H9 (cell line): Measurements from ENCODE around the gene NFIL3. TPM values are rescaled to one million over a fixed set of nuclear protein-coding genes. Genes with fewer than 3 reads are reported as not detected.

Source experiments
- DNase-seq: peaks from one replicate; pipeline ENCODE4 v3.0.0-alpha.2; 2017
- H2AFZ ChIP-seq: one replicate; pipeline ENCODE4 v1.6.1; 2013; ENCODE audit warnings: mild to moderate bottlenecking, low read length, control low read depth, moderate library complexity
- H2AK5ac ChIP-seq: 2 replicates; pipeline ENCODE4 v1.6.1; 2013; ENCODE audit warnings: low read length, control low read depth, mixed read lengths; ENCODE audit not compliant: insufficient read length
- H2BK120ac ChIP-seq: one replicate; pipeline ENCODE4 v1.6.1; 2013; ENCODE audit warnings: low read depth, mild to moderate bottlenecking, low read length, control low read depth, inconsistent platforms; ENCODE audit not compliant: poor library complexity, severe bottlenecking
- H2BK12ac ChIP-seq: 2 replicates; pipeline ENCODE4 v1.6.1; 2013; ENCODE audit warnings: low read length, control low read depth, mixed read lengths, low read depth; ENCODE audit not compliant: insufficient read length
- H2BK15ac ChIP-seq: 2 replicates; pipeline ENCODE4 v1.6.1; 2013; ENCODE audit warnings: low read depth, low read length, control low read depth
- H2BK20ac ChIP-seq: one replicate; pipeline ENCODE4 v1.6.1; 2013; ENCODE audit warnings: low read depth, mild to moderate bottlenecking, low read length, control low read depth, inconsistent platforms; ENCODE audit not compliant: poor library complexity, severe bottlenecking
- H2BK5ac ChIP-seq: 2 replicates; pipeline ENCODE4 v1.6.1; 2013; ENCODE audit warnings: low read length, control low read depth, mixed read lengths; ENCODE audit not compliant: insufficient read length
- H3K14ac ChIP-seq: 2 replicates; pipeline ENCODE4 v1.6.1; 2013; ENCODE audit warnings: low read length, control low read depth; ENCODE audit not compliant: insufficient read depth
- H3K18ac ChIP-seq: 2 replicates; pipeline ENCODE4 v1.6.1; 2013; ENCODE audit warnings: low read depth, mild to moderate bottlenecking, mixed read lengths, low read length, control low read depth; ENCODE audit not compliant: insufficient read length
- H3K23ac ChIP-seq: 2 replicates; pipeline ENCODE4 v1.6.1; 2013; ENCODE audit warnings: low read length, control low read depth, mixed read lengths, low read depth; ENCODE audit not compliant: insufficient read length
- H3K23me2 ChIP-seq: 2 replicates; pipeline ENCODE4 v1.6.1; 2013; ENCODE audit warnings: low read depth, mild to moderate bottlenecking, mixed read lengths, low read length, control low read depth; ENCODE audit not compliant: insufficient read length, poor library complexity, severe bottlenecking
- H3K27ac ChIP-seq: 2 replicates; pipeline ENCODE4 v1.5.1; 2013; ENCODE audit warnings: low read length, control low read depth, mixed read lengths, low read depth; ENCODE audit not compliant: insufficient read length
- H3K27me3 ChIP-seq: 2 replicates; pipeline ENCODE4 v1.6.1; 2013; ENCODE audit warnings: low read length, control low read depth, inconsistent platforms; ENCODE audit not compliant: insufficient read depth
- H3K4ac ChIP-seq: 2 replicates; pipeline ENCODE4 v1.6.1; 2013; ENCODE audit warnings: low read depth, mild to moderate bottlenecking, control low read depth, inconsistent platforms, low read length, moderate library complexity
- H3K4me1 ChIP-seq: 2 replicates; pipeline ENCODE4 v1.6.1; 2013; ENCODE audit warnings: low read length, control low read depth, inconsistent platforms; ENCODE audit not compliant: insufficient read depth
- H3K4me2 ChIP-seq: 2 replicates; pipeline ENCODE4 v1.6.1; 2013; ENCODE audit warnings: low read length, control low read depth, mixed read lengths; ENCODE audit not compliant: insufficient read length, insufficient read depth
- H3K56ac ChIP-seq: 2 replicates; pipeline ENCODE4 v1.6.1; 2013; ENCODE audit warnings: low read depth, mild to moderate bottlenecking, mixed read lengths, low read length, control low read depth; ENCODE audit not compliant: insufficient read length
- H3K79me1 ChIP-seq: 2 replicates; pipeline ENCODE4 v1.6.1; 2013; ENCODE audit warnings: low read depth, mild to moderate bottlenecking, moderate library complexity, low read length, control low read depth, inconsistent platforms; ENCODE audit not compliant: insufficient read depth, poor library complexity, severe bottlenecking
- H3K79me2 ChIP-seq: 2 replicates; pipeline ENCODE4 v1.6.1; 2013; ENCODE audit warnings: low read length, control low read depth, inconsistent platforms; ENCODE audit not compliant: insufficient read depth
- H3K9ac ChIP-seq: 2 replicates; pipeline ENCODE4 v1.6.1; 2013; ENCODE audit warnings: low read length, control low read depth, mixed read lengths; ENCODE audit not compliant: insufficient read length; ENCODE audit errors: extremely low read depth
- H3K9me3 ChIP-seq: one replicate; pipeline ENCODE4 v1.6.1; 2013; ENCODE audit warnings: low read depth, low read length, inconsistent platforms; ENCODE audit not compliant: control insufficient read depth
- H3T11ph ChIP-seq: one replicate; pipeline ENCODE4 v1.6.1; 2013; ENCODE audit warnings: mild to moderate bottlenecking, low read length, control low read depth, inconsistent platforms
- H4K20me1 ChIP-seq: one replicate; pipeline ENCODE4 v1.6.1; 2013; ENCODE audit not compliant: control insufficient read depth, insufficient read length, insufficient read depth
- H4K5ac ChIP-seq: 2 replicates; pipeline ENCODE4 v1.6.1; 2013; ENCODE audit warnings: low read depth, mild to moderate bottlenecking, mixed read lengths, low read length, control low read depth; ENCODE audit not compliant: insufficient read length
- H4K8ac ChIP-seq: replicated peaks from 2 replicates; pipeline ENCODE4 v1.6.1; 2013; ENCODE audit warnings: low read length, control low read depth, mixed read lengths, low read depth; ENCODE audit not compliant: insufficient read length
- H4K91ac ChIP-seq: 2 replicates; pipeline ENCODE4 v1.6.1; 2013; ENCODE audit warnings: low read depth, mild to moderate bottlenecking, moderate library complexity, mixed read lengths, low read length, control low read depth; ENCODE audit not compliant: insufficient read length
- H3K27ac Mint-ChIP-seq, 3 experiments: 2 replicates in 2 of 3; 3 replicates in 1 of 3; pipeline ENCODE4 v1.8.0; 2020 to 2021; ENCODE audit warnings: mixed read lengths in 3 of 3, mild to moderate bottlenecking in 1 of 3, moderate library complexity in 1 of 3
- H3K27me3 Mint-ChIP-seq: 2 replicates; pipeline ENCODE4 v1.8.0; 2021; ENCODE audit warnings: low read depth, mild to moderate bottlenecking, moderate library complexity, mixed read lengths
- H3K36me3 Mint-ChIP-seq, 3 experiments: 2 replicates in 2 of 3; 3 replicates in 1 of 3; pipeline ENCODE4 v1.8.0; 2020 to 2021; ENCODE audit warnings: low read depth in 3 of 3, mixed read lengths in 3 of 3; ENCODE audit not compliant: insufficient read depth in 1 of 3
- H3K4me1 Mint-ChIP-seq, 2 experiments: 2 replicates each; pipeline ENCODE4 v1.8.0; 2020; ENCODE audit warnings: mixed read lengths in 2 of 2
- H3K4me3 Mint-ChIP-seq, 2 experiments: 2 replicates in 1 of 2; 3 replicates in 1 of 2; pipeline ENCODE4 v1.8.0; 2020 to 2021; ENCODE audit warnings: mild to moderate bottlenecking in 2 of 2, mixed read lengths in 2 of 2, moderate library complexity in 1 of 2
- H3K9me3 Mint-ChIP-seq, 2 experiments: 2 replicates in 1 of 2; 3 replicates in 1 of 2; pipeline ENCODE4 v1.8.0; 2020; ENCODE audit warnings: mild to moderate bottlenecking in 2 of 2, mixed read lengths in 2 of 2, moderate library complexity in 1 of 2
- WGBS: extraction: QIAGEN DNeasy Blood & Tissue Kit; methylation state at CpG from one replicate; pipeline ENCODE4 v1.1.7; 2013; ENCODE audit warnings: missing lambda C conversion rate, low lambda C conversion rate, mixed read lengths; ENCODE audit not compliant: insufficient read length; ENCODE audit errors: extremely low coverage; 5-methylcytosine and 5-hydroxymethylcytosine counted together
- total RNA-seq: library from RNA; stranded (reverse); gene quantifications from 2 replicates; pipeline ENCODE4 v1.2.1, GENCODE V29; 2021
- TF ChIP-seq, protein P1 (sequence below): fragments of 200-600 bp; sonication (generic); conservative IDR thresholded peaks from 3 replicates; pipeline ENCODE4 v1.8.0; 2021; ENCODE audit warnings: antibody characterized with exemption, mild to moderate bottlenecking

NFIL3 gene
- total RNA-seq, 1 experiment from 2014 or later = 8.4 TPM

DNA sequence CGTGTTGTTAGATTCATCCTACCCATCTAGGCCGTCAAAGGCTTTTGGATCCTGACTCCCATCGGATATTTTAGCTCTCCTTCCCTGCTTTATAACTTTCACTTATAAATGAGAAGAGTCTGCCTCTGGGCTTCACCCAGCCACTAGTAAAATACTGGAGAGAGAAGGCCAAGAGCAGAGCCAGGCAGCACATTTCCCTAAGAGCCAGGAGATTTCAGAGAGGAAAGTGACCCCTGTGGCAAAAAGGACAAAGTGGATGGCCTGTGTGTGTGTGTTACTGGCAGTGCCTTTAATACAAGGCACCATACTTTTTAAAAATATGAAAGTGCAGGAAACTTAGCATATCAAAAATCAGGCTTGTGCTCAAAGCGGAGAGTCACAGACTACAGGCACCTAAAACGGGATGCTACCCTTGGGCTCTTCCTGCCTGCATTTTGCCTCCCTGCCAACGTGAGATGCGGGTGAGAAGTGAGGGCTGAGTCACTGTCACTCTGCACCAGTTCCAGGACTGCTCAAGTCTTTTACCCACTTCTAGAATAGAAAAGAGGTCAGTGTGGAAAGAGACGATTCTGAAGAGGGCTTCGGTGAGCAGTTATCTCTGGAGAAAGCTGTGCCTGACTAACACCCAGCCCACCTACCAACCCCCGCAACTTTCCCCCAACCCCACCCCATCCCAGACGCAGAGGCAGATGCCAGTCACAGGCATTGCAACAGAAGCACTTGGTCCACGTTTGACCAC is 15.9 kb downstream of the NFIL3 start:
- DNase-seq = no peak
- H3K56ac ChIP-seq = no peak overlapping the region
- H2BK20ac ChIP-seq = no peak overlapping the region
- WGBS = no CpG with 5 or more reads among the region's 12 CpGs
- Mint-ChIP-seq H3K9me3 (no peaks in the 10 kb centered on the region), H3K36me3 (peaks cover 8 to 30% (median 28%) of the 10 kb centered on the region in 3 experiments; a peak in 5 of 7 replicates), H3K27me3 (no peaks in the 10 kb centered on the region), H3K4me1 (peaks cover 2 to 7% of the 10 kb centered on the region in 2 experiments; a peak in 2 of 4 replicates), H3K27ac (peak overlapping the region in 2 of 3 experiments; percentile 18 to 44; a peak in 2 of 7 replicates), H3K4me3 (no peak overlapping the region)
- H3T11ph ChIP-seq = no peak overlapping the region
- no peak overlapping the region for H3K23ac ChIP-seq
- no peak overlapping the region for H2BK12ac ChIP-seq
- H3K4me1 ChIP-seq = no peaks in the 10 kb centered on the region
- H3K79me2 ChIP-seq = no peaks in the 10 kb centered on the region
- H4K8ac ChIP-seq = no peak overlapping the region
- no peaks in the 10 kb centered on the region for H4K20me1 ChIP-seq
- no peak overlapping the region for H2BK15ac ChIP-seq
- H3K14ac ChIP-seq = no peak overlapping the region
- no peak overlapping the region for H2AK5ac ChIP-seq
- no peak overlapping the region for H4K5ac ChIP-seq
- H2AFZ ChIP-seq = no peak overlapping the region
- H4K91ac ChIP-seq = no peak overlapping the region
- no peak overlapping the region for H2BK120ac ChIP-seq
- no peaks in the 10 kb centered on the region for H3K27me3 ChIP-seq
- no peaks in the 10 kb centered on the region for H3K23me2 ChIP-seq
- H3K79me1 ChIP-seq = no peaks in the 10 kb centered on the region
- no peak overlapping the region for H3K18ac ChIP-seq
- no peak overlapping the region for H3K4me2 ChIP-seq
- no peak overlapping the region for H2BK5ac ChIP-seq
- H3K4ac ChIP-seq = no peak overlapping the region
- no peak overlapping the region for H3K27ac ChIP-seq
- H3K9ac ChIP-seq = no peak overlapping the region
- H3K9me3 ChIP-seq = no peaks in the 10 kb centered on the region
- TF ChIP-seq, protein P1, sequence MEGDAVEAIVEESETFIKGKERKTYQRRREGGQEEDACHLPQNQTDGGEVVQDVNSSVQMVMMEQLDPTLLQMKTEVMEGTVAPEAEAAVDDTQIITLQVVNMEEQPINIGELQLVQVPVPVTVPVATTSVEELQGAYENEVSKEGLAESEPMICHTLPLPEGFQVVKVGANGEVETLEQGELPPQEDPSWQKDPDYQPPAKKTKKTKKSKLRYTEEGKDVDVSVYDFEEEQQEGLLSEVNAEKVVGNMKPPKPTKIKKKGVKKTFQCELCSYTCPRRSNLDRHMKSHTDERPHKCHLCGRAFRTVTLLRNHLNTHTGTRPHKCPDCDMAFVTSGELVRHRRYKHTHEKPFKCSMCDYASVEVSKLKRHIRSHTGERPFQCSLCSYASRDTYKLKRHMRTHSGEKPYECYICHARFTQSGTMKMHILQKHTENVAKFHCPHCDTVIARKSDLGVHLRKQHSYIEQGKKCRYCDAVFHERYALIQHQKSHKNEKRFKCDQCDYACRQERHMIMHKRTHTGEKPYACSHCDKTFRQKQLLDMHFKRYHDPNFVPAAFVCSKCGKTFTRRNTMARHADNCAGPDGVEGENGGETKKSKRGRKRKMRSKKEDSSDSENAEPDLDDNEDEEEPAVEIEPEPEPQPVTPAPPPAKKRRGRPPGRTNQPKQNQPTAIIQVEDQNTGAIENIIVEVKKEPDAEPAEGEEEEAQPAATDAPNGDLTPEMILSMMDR = no peak
